Activated CD8-positive, alpha-beta memory T cell treated with anti-CD3 and anti-CD28 coated beads for 4 hours (primary cell): ENCODE measurements around the gene DENND6B.

Source experiments
- DNase-seq, 2 donors: peaks; one replicate each; pipeline ENCODE4 v3.0.0-alpha.2; 2020; ENCODE audit warnings: low read depth in 2 of 2

DENND6B gene

DNA sequence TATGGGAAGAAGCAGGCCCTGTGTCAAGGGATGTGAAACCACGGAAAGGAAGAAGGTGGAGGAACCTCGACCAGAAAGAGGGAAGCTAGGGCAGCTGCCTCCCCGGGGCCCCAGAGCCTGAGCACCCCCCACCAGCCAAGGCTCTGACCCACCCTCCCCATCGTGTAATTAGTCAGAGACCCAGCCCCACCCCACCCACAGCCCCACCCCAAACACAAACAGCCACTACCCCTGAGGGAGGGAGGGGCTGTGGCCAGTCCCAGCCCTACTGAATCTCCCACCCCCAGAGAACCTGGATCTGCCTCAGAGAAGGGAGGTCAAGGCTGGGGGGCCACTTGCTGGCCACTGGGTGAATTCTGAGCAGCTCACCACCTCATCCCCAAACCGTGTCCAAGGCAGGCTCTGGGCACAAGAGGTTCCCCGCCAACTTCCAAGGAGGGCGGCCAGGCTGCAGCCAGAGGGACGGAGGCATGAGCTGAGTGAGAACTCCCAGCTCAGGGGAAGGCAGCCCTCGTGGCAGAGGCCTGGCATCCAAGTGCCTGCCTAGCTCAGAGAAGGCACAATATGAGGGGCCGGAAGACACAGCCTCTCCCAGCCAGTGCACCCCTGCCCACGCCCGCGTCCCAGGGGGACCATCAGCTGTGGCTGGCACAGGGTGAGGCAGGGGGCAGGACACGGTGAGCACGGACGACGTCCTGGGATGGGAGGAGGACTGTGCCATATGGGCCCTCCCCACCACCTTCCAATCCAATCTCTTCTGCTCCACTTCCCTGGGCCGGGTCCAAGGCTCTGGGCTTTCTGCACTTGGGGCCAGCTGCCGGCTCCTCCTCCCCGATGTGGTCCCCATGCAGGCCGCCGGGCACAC, 22.1 kb downstream of the DENND6B start:
- no peak for DNase-seq

DNA sequence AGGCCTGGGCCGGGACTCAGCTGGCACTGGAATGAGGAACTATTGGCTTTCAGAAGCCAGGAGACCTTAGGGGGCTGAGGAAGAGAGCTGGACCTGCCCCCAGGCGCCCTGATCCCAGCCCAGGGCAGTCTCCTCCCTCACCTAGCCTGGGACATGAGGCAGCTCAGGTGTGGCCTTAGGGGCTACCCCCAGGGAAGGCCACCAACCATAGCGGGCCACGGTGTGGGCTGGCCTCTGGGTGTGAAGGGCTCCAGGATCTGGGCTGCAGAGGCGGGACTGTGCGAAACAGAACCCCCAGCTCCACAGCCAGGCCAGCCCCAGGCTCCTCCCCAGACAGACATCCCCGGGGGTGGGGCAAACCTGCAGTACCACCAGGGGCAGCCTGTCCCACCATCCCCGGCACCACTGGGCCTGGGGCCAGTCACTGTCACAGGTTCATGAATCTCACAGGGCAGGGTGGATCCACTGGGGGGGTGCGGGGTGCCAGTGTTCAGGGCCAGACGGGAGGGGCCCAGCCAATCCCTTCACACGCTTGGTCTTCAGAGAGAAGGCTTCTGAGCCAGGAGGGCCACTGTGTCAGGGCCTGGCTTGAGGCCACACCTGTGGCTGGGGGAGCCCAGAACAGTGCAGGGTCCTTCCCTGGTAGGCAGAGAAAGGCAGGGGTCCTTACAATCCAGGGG, 22.8 kb downstream of the DENND6B start:
- no peak for DNase-seq

DNA sequence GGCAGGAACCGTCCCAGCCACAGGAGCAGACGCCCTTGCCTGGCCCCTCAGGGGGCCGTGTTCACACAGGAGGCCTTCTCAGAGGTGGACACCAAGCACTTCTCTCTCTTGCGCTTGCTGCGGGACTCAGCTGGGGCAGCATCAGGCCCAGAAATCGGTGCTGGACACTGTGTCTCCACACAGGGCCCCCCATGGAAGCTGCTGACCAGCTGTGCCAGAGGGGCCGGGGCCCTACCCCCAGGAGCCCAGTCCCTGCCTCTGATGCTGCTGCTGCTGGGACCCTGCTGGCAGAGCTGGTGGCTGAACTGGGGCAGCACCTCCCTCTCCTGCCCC, 23.3 kb downstream of the DENND6B start:
- no peak for DNase-seq

DNA sequence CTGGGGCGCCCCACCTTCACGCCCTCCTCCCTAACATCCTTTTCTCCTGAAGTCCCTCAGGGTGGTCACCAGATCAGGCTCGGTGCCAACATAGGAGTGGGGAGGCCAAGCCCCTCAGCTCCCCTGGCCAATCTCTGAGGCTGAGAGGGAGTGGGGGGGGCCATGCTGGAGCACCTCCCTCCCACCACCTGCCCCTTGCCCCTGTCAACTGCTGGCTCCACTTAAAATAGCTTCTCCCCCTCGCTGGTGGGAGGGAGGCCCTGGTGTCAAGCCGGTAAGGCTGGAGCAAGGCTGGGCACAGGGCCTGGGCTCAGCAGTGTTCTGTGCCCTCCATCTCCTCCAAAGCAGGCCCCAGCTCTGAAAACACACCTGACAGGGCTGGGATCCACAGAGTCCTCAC, 24.2 kb downstream of the DENND6B start:
- no peak for DNase-seq

DNA sequence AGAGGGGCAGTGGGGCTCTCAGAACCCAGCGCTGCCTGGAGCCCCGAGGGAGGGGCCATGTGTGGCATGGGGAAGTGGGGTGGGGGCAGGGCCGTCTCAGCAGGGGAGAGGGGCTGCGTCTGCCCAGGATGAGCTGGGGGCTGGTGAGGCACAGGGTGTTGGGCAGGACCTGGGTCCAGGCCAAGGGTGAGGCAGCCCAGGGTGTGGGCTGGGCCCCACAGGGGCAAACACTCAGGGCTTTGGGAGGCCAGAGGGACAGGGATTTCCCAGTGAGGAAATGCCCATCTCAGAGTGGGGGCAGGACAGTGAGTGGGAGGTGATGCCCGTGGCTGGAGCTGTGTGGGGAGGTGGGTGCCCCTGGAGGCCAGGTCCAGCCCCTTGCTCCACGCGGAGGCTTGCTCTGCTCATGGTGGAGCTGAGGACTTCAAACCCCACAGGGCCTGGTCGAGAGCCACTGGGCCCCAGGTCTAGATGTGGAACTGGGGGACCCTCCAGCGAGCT, 24.7 kb downstream of the DENND6B start:
- DNase-seq, result no peak

DNA sequence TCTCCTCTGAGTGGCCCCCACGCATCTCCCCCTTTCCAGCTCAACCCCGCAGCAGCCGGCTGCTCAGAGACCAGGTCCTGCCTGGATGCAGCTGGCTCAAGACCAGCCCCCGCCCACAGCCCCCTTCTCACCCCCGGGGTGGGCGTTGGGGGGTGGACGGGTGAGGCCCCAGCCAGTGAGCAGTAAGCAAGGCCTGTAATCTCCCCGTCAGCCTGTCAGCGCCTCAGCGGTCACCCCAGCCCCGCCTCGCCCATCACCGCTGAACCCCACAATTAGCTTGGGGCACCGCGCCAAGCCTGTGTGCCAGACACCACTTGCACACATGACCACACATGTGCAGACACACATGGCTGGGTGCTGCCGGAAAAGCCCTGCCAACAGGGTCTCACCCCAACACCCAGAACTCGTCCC, 25.2 kb downstream of the DENND6B start:
- DNase-seq, result no peak

DNA sequence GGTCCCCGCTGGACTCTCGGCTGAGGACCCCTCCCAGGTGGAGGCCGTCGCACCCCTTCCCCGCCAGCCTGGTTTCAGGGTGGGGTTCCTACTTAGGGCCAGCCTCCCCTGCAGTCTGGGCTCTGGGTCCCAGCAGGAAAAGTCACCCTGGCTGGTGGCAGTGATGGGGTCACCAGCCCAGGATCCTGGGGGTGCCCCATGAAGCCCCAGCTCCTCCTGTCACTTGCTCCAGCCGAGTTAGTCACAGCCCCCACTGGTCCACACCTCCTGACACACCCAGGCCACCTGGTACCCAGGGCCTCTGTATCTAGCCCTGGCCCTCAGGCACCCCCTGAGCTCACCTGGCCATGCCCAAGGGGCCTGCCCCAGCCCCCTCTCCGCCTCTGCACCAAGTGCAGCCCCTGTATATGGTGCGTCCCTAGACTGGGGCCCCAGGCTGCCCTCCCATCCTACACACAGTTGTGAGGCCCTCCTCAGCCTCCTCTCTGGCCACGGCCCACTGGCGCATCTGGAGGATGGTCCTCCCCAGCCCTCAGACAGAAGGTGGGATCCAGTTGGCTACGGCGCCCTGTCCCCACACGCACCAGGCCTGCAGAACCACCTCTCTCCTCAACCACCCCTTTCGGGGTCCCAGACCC, 26.1 kb downstream of the DENND6B start:
- no peak for DNase-seq

DNA sequence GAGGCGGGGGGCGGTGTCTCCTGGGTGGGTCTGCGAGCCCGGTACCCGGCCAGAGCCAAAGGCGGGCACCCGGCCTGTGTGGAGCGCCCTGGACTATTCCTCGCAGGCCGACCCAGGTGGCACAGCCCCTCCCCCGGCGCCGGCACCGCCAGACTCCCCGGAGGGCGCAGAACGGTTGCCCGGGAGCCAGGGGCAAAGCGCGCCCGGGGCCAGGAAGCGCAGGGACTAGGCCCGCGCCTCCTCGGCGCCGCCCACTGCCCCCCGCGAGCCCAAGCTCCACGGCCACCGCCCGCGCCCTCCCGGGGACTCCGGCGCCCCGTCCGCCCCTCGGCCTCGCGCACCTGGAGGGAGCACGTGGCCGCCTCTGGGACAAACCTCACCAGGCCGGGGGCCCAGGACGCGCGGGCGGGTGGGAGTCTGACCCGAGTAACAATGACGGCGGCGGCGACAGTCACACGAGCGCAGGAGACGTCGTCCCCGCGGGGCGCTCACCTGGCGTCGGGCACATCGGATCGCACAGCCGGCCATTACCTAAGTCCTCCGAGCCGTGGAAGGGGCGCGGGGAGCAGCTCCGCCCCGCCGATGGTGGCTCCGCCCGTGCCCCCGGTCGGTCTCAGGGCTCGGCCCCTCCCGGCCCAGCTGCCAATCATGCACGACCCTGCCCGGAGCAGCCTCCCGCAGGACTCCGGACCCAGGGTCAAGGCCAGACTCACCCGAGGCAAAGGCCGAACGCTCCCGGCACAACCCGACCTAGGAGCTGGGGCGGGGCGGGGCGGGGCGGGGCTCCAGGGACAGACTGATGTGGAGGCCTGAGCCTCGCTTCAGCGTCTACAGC, 26.8 kb downstream of the DENND6B start:
- no peak for DNase-seq

DNA sequence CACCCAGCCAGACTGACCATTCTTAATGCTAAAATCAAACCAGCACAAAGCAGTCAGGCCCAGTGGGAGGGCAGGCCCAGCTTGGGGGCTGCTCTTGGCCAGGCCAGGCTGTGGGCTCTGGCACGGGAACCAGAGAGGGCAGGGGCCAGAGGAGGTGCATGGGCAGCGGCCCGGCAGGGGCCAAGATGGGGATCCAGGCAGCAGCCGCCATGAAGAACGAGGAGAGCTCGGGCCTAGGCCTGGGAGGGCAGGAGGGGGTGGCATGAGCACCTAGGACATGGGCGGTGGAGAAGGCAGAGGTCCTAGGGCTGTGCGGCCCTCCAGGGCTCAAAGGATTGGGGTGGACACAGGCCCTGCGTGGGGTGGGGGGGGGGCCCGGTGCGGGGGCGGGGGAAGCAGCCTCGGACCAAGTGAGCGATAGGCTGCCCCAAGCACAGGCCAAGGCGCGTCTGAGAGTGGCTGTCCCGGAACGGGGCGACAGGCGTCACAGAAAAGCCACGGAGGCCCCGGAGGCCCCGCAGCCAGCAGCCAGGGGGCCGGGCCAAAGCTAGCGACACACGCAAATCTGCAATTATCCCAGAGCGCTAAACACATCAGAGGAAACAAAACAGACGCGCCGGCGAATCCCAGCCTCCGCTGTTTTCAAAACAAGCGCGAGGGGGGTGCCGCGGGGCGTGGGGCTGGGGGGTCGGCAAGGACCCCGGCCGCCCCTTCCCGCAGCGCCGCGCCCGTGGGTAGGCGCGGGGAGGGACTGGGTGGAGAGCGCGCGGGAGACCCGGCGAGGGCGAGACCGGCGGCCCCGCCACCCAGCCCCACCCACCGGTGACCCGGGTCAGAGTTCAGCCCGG, 27.7 kb downstream of the DENND6B start:
- DNase-seq, result no peak

DNA sequence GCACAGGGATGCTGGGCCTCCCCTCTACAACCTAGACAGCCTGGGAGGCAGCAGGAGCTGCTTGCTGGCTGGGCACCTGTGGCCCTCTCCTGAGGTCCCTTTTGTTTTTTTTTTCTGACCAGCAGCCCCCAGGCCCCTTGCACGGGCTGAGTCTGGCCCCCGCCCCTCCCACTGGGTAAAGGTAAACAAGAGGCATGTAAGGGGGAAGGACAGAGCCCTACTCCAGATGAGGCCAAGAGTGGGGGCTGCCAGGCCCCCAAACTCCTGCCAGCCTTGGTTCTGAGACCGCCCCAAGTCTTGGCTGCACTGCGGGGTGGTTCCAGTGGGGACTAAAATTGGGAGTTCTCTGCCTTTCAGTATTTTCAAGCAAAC, 28.6 kb downstream of the DENND6B start:
- no peak for DNase-seq

DNA sequence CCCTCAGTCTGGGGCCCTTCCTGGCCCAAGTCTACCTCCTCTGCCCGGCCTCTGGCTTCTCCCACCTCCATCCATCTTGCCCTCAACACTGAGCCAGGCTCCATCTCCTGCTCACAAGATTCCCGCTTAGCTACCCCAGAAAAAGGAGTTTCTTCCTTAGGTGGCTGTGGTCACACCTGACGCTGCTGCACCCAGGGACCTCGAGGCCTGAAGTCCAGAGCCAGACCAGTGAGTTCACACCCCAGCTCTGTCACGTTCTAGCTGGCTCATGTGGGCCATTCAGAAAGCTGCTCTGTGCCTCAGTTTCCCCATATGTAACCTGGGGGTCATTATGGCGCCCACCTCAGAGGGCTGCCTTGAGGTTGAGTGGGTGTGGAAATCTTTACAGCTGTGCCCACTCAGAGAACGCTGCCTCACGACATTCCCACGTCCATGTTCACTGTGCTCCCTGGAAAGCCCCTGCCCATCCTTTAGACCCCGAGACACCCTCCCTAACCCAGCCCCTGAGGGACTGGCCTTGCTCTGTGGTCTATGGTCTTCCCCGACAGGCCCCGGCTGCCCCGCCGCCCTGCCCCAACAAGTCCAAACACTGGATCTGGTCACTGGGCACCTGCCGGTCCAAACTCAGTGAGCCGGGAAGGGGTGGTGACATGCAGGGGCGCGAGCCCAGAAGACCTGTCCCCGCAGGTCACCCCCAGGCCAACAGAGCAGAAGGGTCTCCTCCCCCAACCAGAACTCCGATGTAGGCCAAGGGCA, 29.1 kb downstream of the DENND6B start:
- DNase-seq, result no peak

DNA sequence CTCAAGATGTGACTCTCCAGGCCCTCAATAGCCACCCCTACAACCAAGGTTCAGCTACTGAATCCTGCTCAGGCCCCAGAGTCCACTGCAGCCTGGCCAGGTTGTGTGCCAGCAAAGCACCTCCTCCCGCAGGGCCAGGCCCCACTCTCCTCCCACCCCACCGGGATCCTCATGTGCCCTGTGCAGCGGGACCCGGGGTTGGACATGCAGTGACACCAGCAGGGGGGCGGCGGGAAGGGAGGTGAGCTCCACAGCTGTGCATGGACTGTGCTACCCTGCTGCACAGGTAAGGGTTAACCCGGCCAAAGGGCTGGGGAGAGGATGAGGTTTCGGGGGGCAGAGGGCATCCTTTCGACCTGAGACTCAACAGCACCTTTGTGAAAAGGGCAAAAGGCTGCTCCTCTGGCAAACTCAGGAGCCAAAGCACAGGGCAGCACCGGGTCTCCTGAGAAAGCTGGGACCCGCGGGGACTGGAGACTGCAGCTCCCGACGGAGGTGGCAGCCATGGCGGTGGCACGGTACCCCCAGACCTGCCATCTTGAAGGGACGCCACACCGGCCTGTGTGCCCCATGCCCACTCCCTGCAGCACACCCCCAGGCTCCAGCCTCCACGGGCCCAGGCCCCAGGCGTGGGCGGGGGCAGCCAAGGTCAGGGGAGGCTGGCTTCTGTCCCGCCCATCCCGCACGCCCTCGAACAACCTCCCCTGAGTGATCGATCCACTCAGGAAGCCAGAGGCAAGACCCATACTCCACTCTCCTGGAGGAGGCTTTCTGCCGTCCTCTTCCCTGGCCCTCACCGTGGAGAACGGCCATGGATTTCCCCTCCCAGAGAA, 29.9 kb downstream of the DENND6B start:
- DNase-seq, result no peak

DNA sequence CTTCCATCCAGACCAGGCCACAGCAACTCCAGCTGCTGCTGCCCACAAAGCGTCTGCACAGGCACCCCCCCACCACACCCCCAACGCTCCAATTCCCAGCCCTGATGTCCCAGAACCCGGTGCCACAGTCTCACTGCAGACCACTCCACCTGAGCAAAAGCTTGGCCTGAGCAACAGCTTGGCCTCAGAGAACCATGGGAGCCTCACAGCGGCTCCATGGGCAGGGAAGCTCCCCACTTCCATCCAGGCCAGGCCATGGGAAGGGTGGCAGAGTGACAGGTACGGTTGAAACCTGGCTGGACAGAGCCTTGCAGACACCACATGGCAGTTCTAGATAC, 32.5 kb downstream of the DENND6B start:
- DNase-seq, result no peak

DNA sequence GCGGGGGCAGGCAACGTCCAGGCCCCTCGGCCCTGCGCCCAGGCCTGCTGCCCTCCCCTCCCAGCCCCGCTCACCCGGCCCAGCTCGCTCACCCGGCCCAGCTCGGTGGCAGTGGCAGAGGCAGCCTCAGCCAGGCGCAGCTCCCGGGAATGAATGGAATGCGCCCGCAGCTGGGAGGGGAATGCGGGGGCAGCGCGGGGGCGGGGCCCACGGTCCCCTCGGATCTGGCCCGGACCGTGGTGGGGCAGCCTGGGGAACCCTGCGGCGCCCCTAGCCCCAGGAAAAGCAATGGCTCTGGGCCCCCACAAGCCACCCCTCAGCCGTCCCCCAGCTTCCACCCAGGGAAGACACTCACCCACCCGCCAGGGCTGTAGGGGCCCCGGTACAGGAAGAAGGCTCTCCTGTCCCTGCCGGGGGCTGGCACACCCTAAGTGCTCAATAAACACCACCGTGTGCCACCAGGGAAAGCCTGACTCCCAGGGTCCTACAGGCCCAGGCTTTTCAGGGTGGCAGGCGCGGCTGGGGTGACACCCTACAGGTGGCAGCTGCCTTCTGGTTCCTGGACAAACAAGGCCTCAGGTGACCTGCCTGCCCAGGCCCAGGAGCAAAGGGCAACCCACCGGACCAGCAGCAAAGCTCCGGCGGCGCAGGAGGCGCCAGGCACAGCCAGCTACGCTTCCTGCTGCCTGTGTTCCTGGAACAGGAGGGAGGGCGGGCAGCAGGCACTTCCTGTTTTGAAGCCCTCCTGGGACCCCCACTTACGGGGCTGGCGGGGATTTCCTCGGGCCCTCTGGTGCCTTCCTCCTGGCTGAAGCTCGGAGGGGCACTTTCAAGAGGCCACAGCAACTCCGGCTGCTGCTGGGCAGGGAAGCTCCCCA, 33.1 kb downstream of the DENND6B start:
- no peak for DNase-seq

DNA sequence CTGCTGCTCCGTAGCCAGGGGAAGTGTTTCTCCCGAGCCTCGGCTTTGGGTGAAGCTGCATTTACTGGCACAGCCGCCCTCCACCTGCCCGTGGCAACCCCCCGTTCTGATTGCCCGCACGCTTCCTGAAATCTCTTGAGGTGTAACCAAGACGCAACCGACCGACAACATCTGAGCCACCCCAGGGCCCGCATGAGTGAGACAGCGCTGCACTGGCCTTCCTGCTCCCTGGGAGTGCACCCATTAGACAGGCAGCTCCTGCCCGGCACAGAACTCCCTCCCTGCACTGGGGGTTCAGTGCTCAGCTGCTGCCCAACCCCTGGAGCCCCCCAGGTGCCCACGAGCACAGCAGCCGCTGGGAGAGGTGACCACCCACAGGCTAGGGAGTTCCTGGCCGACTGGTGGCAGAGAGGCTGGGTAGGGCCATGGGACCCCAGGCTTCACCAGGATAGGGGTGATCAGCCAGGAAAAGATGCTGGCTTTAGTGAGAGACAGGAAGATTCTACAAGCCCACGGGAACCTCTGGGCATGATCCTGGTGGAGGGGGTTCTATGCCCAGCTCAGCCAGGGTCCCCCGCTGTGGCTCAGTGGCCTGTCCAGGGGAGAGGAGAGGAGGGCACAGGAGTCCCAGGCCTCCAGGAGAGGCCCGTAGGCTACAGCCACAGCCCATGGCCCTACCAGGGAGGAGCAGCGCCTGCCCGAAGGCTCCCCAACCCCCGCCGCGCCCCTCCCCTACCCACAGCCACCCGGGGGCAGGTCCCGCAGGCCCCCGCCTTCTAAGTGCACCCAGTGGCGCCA, 34.0 kb downstream of the DENND6B start:
- no peak for DNase-seq

DNA sequence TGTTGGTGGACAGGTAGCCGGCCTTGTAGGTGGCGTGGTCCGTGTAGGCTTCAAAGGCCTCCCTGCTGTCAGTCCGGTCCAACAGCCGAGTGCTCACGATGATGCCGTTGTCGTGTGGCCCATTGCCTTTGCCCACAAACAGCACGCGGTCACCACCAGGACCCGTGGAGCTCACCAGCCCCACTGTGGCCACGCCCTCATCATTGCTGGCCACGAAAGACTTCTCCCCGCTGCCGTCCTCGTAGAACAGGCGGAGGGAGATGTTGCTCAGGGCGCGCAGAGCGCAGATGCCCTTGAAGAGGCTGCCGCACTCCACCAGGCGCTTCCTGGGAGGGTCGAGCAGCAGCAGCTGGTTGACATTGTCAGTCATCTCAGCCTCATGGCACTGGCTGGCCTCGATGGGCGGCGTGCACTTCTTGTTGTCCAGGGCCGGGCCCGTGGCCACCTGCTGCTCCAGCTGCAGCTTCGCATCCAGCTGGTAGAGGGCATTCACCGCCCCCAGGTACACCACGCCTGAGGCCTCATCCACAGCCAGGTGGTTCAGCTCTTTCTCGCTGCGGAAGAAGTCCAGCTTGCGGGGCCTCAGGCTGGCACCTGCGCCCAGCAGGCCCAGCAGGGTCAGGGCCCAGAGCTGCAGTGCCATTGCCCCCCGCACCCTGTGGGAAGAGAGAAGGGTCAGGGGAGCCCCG, 36.7 kb downstream of the DENND6B start:
- no peak for DNase-seq
